ENCODE measurements around the gene RTTN.

GRCh38 chr18:69982417-69982816 is 223.1 kb downstream of the RTTN start:
- TF ChIP-seq CTCF (conservative IDR thresholded peaks at IDR 0.05; ENCODE audit: low read length) (no peak), EZH2phosphoT487 (IDR thresholded peaks at IDR 0.05; ENCODE audit: borderline replicate concordance) (no peak)
